Natural killer cell (primary cell): ENCODE results near the gene KCTD17. TPM values are rescaled to one million over a fixed set of nuclear protein-coding genes. Genes with fewer than 3 reads are reported as not detected.

ENCODE experiments used
- ATAC-seq, 3 donors: fragments of 150-1000 bp in 2 of 3; fragments of 200-7000 bp in 1 of 3; cut with Tn5 transposase; 1 replicate in 1 of 3; 2 replicates in 2 of 3; pipeline ENCODE4 v1.10.0; 2021; ENCODE audit warnings: mild to moderate bottlenecking in 2 of 3, moderate library complexity in 2 of 3
- DNase-seq, 2 donors: peaks; one replicate each; pipeline versions ENCODE4 v3.0.0 to v3.0.0-alpha.2; 2013 to 2021; ENCODE audit warnings: mixed read lengths in 1 of 2
- H3K27ac ChIP-seq: one replicate; pipeline ENCODE4 v1.5.1; 2013; ENCODE audit warnings: mild to moderate bottlenecking, low read length
- H3K27me3 ChIP-seq: one replicate; pipeline ENCODE4 v1.6.1; 2013; ENCODE audit warnings: low read length; ENCODE audit not compliant: control insufficient read depth, insufficient read depth
- H3K36me3 ChIP-seq: one replicate; pipeline ENCODE4 v1.6.1; 2013; ENCODE audit warnings: low read length; ENCODE audit not compliant: control insufficient read depth, insufficient read depth
- H3K4me1 ChIP-seq: one replicate; pipeline ENCODE4 v1.6.1; 2013; ENCODE audit warnings: low read length; ENCODE audit not compliant: control insufficient read depth, insufficient read depth
- H3K4me3 ChIP-seq: one replicate; pipeline ENCODE4 v1.5.1; 2013; ENCODE audit warnings: low read length
- H3K9me3 ChIP-seq: one replicate; pipeline ENCODE4 v1.6.1; 2013; ENCODE audit warnings: low read length; ENCODE audit not compliant: control insufficient read depth, insufficient read depth
- H3K27ac Mint-ChIP-seq, 2 donors: one replicate each; pipeline ENCODE4 v1.8.0; 2022; ENCODE audit warnings: mild to moderate bottlenecking in 2 of 2, mixed read lengths in 2 of 2, moderate library complexity in 1 of 2
- H3K27me3 Mint-ChIP-seq, 2 donors: one replicate each; pipeline ENCODE4 v1.8.0; 2022; ENCODE audit warnings: low read depth in 2 of 2, mixed read lengths in 2 of 2
- H3K36me3 Mint-ChIP-seq: one replicate; pipeline ENCODE4 v1.8.0; 2022; ENCODE audit warnings: mixed read lengths
- H3K4me1 Mint-ChIP-seq, 2 donors: one replicate each; pipeline ENCODE4 v1.8.0; 2022; ENCODE audit warnings: mixed read lengths in 2 of 2
- H3K4me3 Mint-ChIP-seq: one replicate; pipeline ENCODE4 v1.8.0; 2022; ENCODE audit warnings: mild to moderate bottlenecking, moderate library complexity, mixed read lengths
- H3K9me3 Mint-ChIP-seq, 2 donors: one replicate each; pipeline ENCODE4 v1.8.0; 2022; ENCODE audit warnings: mixed read lengths in 2 of 2
- WGBS: methylation state at CpG from one replicate; pipeline ENCODE4 v1.1.7; 2013; ENCODE audit warnings: missing lambda C conversion rate; ENCODE audit not compliant: insufficient coverage; 5-methylcytosine and 5-hydroxymethylcytosine counted together
- intact Hi-C: fragments of 100-400 bp; cut with micrococcal nuclease; formaldehyde crosslinking; loops from one replicate; pipeline ENCODE4 v1.14.2; 2022
- total RNA-seq, 4 donors: library from RNA; stranded (reverse); fragments of 120-200 nt in 1 of 4; gene quantifications; one replicate each; pipeline versions ENCODE4 v1.2.3 to v1.2.4, GENCODE V29; 2013 to 2022
- TF ChIP-seq, protein P1 (sequence below): fragments of 200-600 bp; IDR thresholded peaks from one replicate; pipeline ENCODE4 v1.8.0; 2022; ENCODE audit warnings: antibody characterized with exemption

Gene KCTD17
- total RNA-seq, 3 donors from 2014 or later (not counting 1 experiment from before 2014, with no cell fraction given) = 21.3 to 29.4 (median 22.9) TPM

- H3K36me3 ChIP-seq = no peaks in the 10 kb centered on the region
- Mint-ChIP-seq H3K36me3 (no peaks in the 10 kb centered on the region), H3K4me3 (no peak overlapping the region), H3K9me3 (no peaks in the 10 kb centered on the region), H3K27ac (no peak overlapping the region), H3K27me3 (peaks cover 24 to 32% of the 10 kb centered on the region in 2 donors), H3K4me1 (no peaks in the 10 kb centered on the region)
- H3K27me3 ChIP-seq = no peaks in the 10 kb centered on the region
- H3K4me1 ChIP-seq = no peaks in the 10 kb centered on the region
- no peak overlapping the region for H3K27ac ChIP-seq
- no peak for ATAC-seq
- H3K9me3 ChIP-seq = no peaks in the 10 kb centered on the region
- intact Hi-C loops = no loop called here
- H3K4me3 ChIP-seq = no peak overlapping the region
- 20% methylated on average over 2 of the region's 2 CpGs for WGBS
- TF ChIP-seq, protein P1, sequence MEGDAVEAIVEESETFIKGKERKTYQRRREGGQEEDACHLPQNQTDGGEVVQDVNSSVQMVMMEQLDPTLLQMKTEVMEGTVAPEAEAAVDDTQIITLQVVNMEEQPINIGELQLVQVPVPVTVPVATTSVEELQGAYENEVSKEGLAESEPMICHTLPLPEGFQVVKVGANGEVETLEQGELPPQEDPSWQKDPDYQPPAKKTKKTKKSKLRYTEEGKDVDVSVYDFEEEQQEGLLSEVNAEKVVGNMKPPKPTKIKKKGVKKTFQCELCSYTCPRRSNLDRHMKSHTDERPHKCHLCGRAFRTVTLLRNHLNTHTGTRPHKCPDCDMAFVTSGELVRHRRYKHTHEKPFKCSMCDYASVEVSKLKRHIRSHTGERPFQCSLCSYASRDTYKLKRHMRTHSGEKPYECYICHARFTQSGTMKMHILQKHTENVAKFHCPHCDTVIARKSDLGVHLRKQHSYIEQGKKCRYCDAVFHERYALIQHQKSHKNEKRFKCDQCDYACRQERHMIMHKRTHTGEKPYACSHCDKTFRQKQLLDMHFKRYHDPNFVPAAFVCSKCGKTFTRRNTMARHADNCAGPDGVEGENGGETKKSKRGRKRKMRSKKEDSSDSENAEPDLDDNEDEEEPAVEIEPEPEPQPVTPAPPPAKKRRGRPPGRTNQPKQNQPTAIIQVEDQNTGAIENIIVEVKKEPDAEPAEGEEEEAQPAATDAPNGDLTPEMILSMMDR = no peak
- DNase-seq = no peak
Measured at GRCh38 chr22:37007651-37008050, 43.9 kb upstream of the KCTD17 start.

DNA sequence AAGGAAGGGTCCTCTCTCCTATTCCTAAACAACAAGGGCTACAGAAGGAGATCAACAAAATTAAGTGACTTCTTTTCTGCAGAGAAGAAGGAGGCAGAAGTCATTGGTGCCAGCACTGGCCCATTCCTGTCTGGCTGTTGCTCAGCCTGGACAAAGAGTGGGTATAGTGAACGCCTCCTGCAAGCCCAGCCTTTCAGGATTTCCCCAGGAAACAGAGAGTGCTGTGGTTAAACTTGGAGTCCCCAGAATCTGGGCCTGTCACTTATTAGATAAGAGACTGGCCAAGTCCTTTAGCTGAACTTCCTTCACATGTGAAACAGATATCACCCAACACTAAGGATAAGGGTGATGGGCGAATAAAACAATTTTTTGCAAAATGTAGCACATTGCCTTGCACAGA is 43.2 kb upstream of the KCTD17 start:
- H3K4me3 Mint-ChIP-seq = no peak overlapping the region
- peaks cover 19 to 32% of the 10 kb centered on the region in 2 donors for H3K27me3 Mint-ChIP-seq
- 35% methylated on average over 2 of the region's 2 CpGs for WGBS
- no peaks in the 10 kb centered on the region for H3K27me3 ChIP-seq
- no peak overlapping the region for H3K27ac ChIP-seq
- H3K36me3 ChIP-seq = no peaks in the 10 kb centered on the region
- TF ChIP-seq, protein P1 = no peak
- H3K9me3 Mint-ChIP-seq = no peaks in the 10 kb centered on the region
- DNase-seq (no peak), ATAC-seq (no peak)
- no peaks in the 10 kb centered on the region for H3K4me1 ChIP-seq
- H3K4me3 ChIP-seq = no peak overlapping the region
- H3K36me3 Mint-ChIP-seq = no peaks in the 10 kb centered on the region
- H3K9me3 ChIP-seq = no peaks in the 10 kb centered on the region
- no peaks in the 10 kb centered on the region for H3K4me1 Mint-ChIP-seq
- intact Hi-C loops = no loop called here
- no peak overlapping the region for H3K27ac Mint-ChIP-seq

DNA sequence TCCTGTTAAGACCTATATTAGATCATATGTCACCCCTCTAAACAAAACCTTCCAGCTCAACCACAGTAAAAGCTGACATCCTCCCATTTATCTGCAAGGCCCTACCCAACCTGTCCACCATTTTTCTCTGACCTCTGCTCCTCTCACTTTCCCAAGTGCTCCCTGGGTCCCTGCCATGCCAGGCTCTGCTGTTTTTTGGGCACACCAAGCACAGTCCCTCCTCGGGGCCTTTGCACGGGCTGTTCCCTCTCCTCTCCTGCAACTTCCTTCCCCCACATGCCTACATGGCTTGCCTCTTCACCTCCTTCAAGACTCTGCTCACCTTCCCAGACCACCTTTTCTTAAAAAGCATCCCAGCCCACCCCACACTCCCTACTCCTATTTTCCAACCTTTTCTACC is 42.1 kb upstream of the KCTD17 start:
- Mint-ChIP-seq H3K27ac (no peak overlapping the region), H3K4me1 (no peaks in the 10 kb centered on the region), H3K4me3 (no peak overlapping the region), H3K27me3 (peaks cover 17 to 32% of the 10 kb centered on the region in 2 donors), H3K9me3 (no peaks in the 10 kb centered on the region), H3K36me3 (no peaks in the 10 kb centered on the region)
- TF ChIP-seq, protein P1 = no peak
- Histone ChIP-seq H3K4me3 (no peak overlapping the region), H3K9me3 (no peaks in the 10 kb centered on the region), H3K36me3 (no peaks in the 10 kb centered on the region), H3K27ac (no peak overlapping the region), H3K4me1 (no peaks in the 10 kb centered on the region), H3K27me3 (no peaks in the 10 kb centered on the region)
- WGBS = 65% methylated on average over 2 of the region's 2 CpGs
- no peak for DNase-seq
- intact Hi-C loops = no loop called here
- ATAC-seq = no peak

DNA sequence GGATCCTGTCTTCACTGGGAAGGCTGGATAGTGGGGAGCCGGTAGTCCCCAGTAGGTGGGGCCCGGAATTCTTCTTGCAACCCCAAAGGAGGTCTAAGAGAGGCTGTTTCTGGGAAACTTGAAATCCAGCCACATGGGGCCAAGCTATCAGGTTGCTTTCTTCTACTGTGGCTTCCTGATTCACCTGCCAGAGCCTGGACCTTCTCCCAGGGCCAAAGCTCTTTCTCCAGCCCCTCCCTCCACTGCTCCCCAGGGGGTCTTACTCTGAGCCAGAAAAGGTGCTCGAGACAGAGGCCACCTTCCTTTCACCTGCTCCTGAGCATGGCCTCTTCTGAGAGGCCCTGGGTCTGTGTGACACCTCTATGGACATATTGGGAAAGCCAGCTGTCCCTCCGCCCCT is 41.4 kb upstream of the KCTD17 start:
- Mint-ChIP-seq H3K4me3 (no peak overlapping the region), H3K36me3 (no peaks in the 10 kb centered on the region), H3K4me1 (no peaks in the 10 kb centered on the region), H3K27ac (no peak overlapping the region), H3K9me3 (no peaks in the 10 kb centered on the region), H3K27me3 (peaks cover 17 to 28% of the 10 kb centered on the region in 2 donors)
- 79% methylated on average over 4 of the region's 4 CpGs for WGBS
- no peaks in the 10 kb centered on the region for H3K27me3 ChIP-seq
- intact Hi-C loops = no loop called here
- TF ChIP-seq, protein P1 = no peak
- H3K36me3 ChIP-seq = no peaks in the 10 kb centered on the region
- H3K27ac ChIP-seq = no peak overlapping the region
- no peaks in the 10 kb centered on the region for H3K9me3 ChIP-seq
- no peaks in the 10 kb centered on the region for H3K4me1 ChIP-seq
- ATAC-seq (no peak), DNase-seq (no peak)
- H3K4me3 ChIP-seq = no peak overlapping the region
